ENCODE results near the gene GJD2. TPM values are rescaled to one million over a fixed set of nuclear protein-coding genes. Genes with fewer than 3 reads are reported as not detected.

The GJD2 gene
- total RNA-seq, 3 donors from 2014 or later = not detected

DNA sequence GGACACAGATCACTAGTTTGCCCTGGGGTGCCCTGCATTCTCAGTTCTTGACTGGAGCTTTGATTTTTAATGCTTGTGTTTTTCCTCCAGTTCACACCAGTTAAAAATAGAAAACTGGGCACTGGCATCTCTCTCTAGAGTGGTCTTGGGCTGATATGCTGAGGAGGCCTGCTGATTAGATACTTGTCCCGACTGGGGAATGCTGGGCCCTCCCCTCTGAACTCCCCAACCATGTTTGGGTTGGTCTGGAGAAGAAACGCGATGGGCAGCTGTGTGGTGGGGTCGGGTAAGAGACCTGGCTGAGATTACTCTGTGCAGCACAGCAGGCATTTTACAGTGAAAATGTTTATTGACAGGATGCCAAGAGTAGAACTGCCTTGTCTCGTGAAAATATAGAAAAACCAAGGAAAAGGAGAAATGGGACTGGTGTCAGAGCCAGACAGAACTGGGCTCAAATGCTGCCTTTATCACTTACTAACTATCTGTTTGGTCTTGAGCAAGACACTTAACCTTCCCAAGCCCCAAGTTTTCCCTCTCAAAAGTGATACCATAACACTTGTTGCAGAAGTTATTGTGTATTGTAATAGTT is 42.1 kb upstream of the GJD2 start:
- TF ChIP-seq, protein P1, sequence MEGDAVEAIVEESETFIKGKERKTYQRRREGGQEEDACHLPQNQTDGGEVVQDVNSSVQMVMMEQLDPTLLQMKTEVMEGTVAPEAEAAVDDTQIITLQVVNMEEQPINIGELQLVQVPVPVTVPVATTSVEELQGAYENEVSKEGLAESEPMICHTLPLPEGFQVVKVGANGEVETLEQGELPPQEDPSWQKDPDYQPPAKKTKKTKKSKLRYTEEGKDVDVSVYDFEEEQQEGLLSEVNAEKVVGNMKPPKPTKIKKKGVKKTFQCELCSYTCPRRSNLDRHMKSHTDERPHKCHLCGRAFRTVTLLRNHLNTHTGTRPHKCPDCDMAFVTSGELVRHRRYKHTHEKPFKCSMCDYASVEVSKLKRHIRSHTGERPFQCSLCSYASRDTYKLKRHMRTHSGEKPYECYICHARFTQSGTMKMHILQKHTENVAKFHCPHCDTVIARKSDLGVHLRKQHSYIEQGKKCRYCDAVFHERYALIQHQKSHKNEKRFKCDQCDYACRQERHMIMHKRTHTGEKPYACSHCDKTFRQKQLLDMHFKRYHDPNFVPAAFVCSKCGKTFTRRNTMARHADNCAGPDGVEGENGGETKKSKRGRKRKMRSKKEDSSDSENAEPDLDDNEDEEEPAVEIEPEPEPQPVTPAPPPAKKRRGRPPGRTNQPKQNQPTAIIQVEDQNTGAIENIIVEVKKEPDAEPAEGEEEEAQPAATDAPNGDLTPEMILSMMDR (IDR thresholded peaks at IDR 0.05) = no peak
- Histone ChIP-seq H3K9me3 (no peaks in the 10 kb centered on the region), H3K4me1 (ENCODE audit: low read depth) (no peaks in the 10 kb centered on the region), H3K4me3 (no peak overlapping the region), H3K36me3 (ENCODE audit: low read depth) (no peaks in the 10 kb centered on the region)
- ATAC-seq (no peak), DNase-seq (no peak)
- intact Hi-C loops (cut with DNase I, micrococcal nuclease) = no loop called here

DNA sequence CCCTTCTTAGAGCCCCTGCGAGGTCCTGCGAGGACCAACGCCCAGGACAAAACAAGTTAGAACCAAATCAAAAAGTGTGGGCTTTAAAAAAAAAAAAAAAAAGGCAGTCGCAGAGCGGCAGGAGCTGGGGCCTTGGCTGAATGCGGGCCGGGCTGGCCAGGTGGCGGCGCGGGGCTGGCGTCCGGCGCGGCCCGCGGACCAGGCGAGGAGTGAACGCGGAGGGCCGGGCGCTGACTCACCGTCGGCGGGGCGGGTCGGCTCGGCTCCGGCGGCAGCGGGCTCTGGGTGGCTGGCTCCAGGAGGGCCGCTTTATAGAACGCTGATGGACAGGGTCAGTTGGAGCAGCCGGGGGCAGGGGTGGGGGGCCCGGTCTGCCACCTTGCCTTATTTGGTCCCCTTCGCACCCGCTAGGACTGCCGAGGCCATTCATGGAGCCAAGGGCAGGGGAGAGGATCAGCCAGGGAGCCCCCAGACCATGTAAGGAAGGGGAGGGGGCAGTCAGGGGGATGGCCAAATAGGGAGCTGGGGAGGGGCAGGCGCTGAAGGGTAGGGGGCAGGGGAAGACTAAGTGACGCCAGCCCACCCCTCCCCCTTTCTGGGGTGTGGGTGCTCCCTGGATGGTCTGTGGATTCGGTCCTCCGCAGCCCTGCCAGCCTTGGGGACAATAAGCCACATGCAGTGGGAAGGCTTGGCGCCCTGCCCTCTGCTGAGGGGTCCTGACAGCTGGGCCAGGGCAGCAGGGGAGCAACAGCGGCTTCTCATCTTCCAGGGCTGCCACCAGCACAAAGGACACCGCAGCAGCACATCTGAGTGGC is 40.7 kb upstream of the GJD2 start, which contains the start of gene ACTC1:
ACTC1 (minus strand) TSS at position 283 of the 815 bp plus-strand sequence. CDS start 741 bp downstream, outside the sequence.
- TF ChIP-seq, protein P1 (IDR thresholded peaks at IDR 0.05) = no peak
- H3K4me3 ChIP-seq = no peak within 1 kb of the TSS
- H3K36me3 ChIP-seq (ENCODE audit: low read depth) = no peaks in the 10 kb centered on the region
- intact Hi-C loops (cut with DNase I, micrococcal nuclease) = no loop called here
- DNase-seq = peak in 1 of 3 donors; percentile 42
- no peaks in the 10 kb centered on the region for H3K4me1 ChIP-seq (ENCODE audit: low read depth)
- ATAC-seq = peak; percentile 27
- no peaks in the 10 kb centered on the region for H3K9me3 ChIP-seq

DNA sequence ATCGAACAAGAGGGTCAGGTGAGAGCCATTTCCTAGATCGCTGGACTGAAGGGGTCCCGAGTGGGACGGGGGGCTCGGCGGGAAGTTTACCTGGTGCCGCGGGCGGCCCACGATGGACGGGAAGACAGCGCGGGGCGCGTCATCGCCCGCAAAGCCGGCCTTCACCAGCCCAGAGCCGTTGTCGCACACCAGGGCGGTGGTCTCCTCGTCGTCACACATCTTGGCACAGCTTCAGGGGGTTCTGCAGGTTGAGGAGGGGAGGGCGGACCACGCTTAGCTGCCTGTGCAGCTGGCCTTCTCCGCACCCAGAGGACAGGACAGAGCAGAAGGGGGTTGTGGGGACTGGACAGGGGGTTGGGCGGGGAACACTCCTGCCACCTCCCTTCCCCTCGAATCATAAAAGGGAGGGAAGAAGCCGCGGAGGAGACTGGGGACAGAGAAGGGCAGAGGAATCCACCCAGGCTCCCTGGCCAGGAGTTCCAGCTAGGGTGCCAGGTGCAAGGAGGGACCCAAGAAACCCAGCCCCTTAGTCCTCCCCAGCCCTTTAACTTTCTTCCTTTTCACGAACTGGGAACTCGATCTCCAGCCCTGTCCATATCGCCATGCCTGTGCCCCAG is 39.9 kb upstream of the GJD2 start:
- ATAC-seq = no peak
- intact Hi-C loops (cut with DNase I, micrococcal nuclease) = no loop called here
- H3K4me3 ChIP-seq = no peak overlapping the region

DNA sequence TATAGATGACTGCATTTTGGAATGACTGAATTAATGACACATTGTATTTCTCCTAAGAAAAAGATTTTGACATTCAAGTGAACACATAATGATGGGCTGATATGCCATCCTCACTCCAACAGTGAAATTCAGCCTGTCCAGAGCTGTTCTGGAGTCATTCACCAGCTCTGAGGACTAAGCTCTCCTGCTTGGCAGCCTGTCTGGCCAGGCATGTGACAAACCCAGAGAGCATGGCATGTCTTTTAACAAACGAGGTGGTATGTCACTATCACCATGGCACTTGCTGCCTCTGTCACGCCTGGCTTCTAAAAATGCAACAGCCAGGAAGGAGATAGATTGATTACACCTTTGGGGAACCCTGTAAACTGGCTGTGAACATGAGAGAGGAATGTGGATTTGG is 39.1 kb upstream of the GJD2 start:
- Histone ChIP-seq H3K4me3 (no peak overlapping the region), H3K36me3 (ENCODE audit: low read depth) (no peaks in the 10 kb centered on the region), H3K4me1 (ENCODE audit: low read depth) (no peaks in the 10 kb centered on the region), H3K9me3 (no peaks in the 10 kb centered on the region)
- intact Hi-C loops (cut with DNase I, micrococcal nuclease) = no loop called here
- no peak for DNase-seq
- TF ChIP-seq, protein P1 (IDR thresholded peaks at IDR 0.05) = no peak
- no peak for ATAC-seq

More for the DNA sequence above, 39.9 kb upstream of the GJD2 start:
- TF ChIP-seq, protein P1 (IDR thresholded peaks at IDR 0.05) = no peak
- H3K4me1 ChIP-seq (ENCODE audit: low read depth) = no peaks in the 10 kb centered on the region
- no peak for DNase-seq
- H3K9me3 ChIP-seq = no peaks in the 10 kb centered on the region
- no peaks in the 10 kb centered on the region for H3K36me3 ChIP-seq (ENCODE audit: low read depth)

DNA sequence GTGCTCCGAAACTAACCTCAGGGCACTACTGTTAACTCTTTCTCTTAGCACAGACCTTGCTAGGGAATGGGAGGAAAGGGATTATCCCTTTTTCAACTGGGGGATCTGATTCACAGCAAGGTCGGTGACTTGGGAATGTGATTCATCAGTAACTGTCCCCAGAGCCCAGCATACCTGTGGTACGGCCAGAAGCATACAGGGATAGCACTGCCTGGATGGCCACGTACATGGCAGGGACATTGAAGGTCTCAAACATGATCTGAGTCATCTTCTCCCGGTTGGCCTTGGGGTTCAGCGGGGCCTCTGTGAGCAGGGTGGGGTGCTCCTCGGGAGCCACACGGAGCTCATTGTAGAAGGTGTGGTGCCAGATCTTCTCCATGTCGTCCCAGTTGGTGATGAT is 38.3 kb upstream of the GJD2 start:
- no peak for ATAC-seq
- Histone ChIP-seq H3K9me3 (no peaks in the 10 kb centered on the region), H3K4me1 (ENCODE audit: low read depth) (no peaks in the 10 kb centered on the region), H3K4me3 (no peak overlapping the region), H3K36me3 (ENCODE audit: low read depth) (no peaks in the 10 kb centered on the region)
- DNase-seq = no peak
- intact Hi-C loops (cut with DNase I, micrococcal nuclease) = no loop called here
- TF ChIP-seq, protein P1 (IDR thresholded peaks at IDR 0.05) = no peak
